ENCODE data around the gene ERBB3.

Gene ERBB3

DNA sequence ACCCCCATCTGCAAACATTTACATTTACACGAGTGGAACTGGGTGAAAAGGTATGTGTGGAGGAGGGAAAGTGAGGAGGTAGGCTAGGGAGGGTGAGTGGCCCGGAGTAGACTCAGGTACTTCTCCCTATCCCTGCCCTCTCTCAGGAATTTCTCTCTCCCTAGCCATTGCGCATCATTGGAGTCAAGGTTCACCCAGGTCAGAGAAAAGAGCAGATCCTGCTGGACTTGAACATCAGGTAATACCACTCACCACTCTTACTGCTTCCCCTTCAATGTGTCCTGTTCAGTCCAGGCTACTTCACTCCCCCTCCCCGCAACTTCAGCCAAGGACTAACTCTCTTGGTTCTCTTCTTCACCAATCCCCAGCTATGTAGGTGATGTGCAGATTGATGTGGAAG lies 50.9 kb downstream of the ERBB3 start:
- no peak overlapping the region for H3K9ac ChIP-seq (ENCODE audit: low read length)
- no peak overlapping the region for H3K4me3 ChIP-seq (ENCODE audit: low read length)
- peaks cover 30% of the 10 kb centered on the region for H3K36me3 ChIP-seq (ENCODE audit: control insufficient read depth, insufficient read depth, low read length)
- peaks cover 19% of the 10 kb centered on the region for H3K4me1 ChIP-seq (ENCODE audit: control insufficient read depth, insufficient read depth, low read length)
- H3K27ac ChIP-seq (ENCODE audit: low read depth, low read length) = no peak overlapping the region
- H3K27me3 ChIP-seq (ENCODE audit: control insufficient read depth, insufficient read depth, low read length) = no peaks in the 10 kb centered on the region

DNA sequence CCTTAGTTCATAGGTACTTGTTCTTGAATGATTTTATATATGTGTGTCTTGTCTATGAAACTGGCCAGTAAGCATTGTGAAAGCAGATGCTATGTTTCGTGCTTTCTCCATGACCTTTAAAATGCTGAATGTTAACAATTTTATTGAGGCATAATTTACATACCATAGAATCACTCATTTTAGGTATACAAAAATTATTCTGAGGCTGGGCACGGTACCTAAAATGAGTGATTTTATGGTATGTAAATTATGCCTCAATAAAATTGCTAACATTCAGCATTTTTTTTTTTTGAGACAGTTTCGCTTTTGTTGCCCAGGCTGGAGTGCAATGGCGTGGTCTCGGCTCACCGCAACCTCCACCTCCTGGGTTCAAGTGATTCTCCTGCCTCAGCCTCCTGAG lies 54.9 kb downstream of the ERBB3 start:
- Histone ChIP-seq H3K4me1 (ENCODE audit: control insufficient read depth, insufficient read depth, low read length) (no peaks in the 10 kb centered on the region), H3K9ac (ENCODE audit: low read length) (no peak overlapping the region), H3K27me3 (ENCODE audit: control insufficient read depth, insufficient read depth, low read length) (no peaks in the 10 kb centered on the region), H3K36me3 (ENCODE audit: control insufficient read depth, insufficient read depth, low read length) (peaks cover 58% of the 10 kb centered on the region), H3K27ac (ENCODE audit: low read depth, low read length) (no peak overlapping the region), H3K4me3 (ENCODE audit: low read length) (no peak overlapping the region)

DNA sequence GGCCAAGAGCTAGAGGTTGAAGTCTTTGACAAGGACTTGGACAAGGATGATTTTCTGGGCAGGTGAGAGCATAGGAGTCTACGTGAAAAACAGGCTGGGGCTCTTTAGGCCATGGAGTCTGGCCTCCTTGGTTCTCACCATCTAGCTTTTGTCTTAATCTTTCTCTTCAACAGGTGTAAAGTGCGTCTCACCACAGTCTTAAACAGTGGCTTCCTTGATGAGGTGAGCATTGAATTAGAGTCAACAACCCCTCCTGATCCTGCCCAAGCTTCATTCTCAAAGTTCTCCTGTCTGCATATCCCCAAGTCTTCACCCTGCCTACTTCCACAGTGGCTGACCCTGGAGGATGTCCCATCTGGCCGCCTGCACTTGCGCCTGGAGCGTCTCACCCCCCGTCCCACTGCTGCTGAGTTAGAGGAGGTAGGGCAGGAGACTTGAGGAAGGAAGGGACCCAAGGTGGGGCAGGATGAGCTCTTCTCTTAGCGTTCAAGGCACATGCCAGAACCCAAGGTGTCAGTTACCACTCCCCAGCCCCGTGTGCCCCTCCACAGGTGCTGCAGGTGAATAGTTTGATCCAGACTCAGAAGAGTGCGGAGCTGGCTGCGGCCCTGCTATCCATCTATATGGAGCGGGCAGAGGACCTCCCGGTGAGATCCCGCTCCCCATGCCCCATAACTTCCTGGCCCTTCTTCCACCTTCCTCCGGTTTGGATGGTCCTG lies 58.0 kb downstream of the ERBB3 start:
- Histone ChIP-seq H3K4me1 (ENCODE audit: control insufficient read depth, insufficient read depth, low read length) (no peaks in the 10 kb centered on the region), H3K27me3 (ENCODE audit: control insufficient read depth, insufficient read depth, low read length) (no peaks in the 10 kb centered on the region), H3K4me3 (ENCODE audit: low read length) (no peak overlapping the region), H3K9ac (ENCODE audit: low read length) (no peak overlapping the region), H3K27ac (ENCODE audit: low read depth, low read length) (no peak overlapping the region), H3K36me3 (ENCODE audit: control insufficient read depth, insufficient read depth, low read length) (peaks cover 56% of the 10 kb centered on the region)

DNA sequence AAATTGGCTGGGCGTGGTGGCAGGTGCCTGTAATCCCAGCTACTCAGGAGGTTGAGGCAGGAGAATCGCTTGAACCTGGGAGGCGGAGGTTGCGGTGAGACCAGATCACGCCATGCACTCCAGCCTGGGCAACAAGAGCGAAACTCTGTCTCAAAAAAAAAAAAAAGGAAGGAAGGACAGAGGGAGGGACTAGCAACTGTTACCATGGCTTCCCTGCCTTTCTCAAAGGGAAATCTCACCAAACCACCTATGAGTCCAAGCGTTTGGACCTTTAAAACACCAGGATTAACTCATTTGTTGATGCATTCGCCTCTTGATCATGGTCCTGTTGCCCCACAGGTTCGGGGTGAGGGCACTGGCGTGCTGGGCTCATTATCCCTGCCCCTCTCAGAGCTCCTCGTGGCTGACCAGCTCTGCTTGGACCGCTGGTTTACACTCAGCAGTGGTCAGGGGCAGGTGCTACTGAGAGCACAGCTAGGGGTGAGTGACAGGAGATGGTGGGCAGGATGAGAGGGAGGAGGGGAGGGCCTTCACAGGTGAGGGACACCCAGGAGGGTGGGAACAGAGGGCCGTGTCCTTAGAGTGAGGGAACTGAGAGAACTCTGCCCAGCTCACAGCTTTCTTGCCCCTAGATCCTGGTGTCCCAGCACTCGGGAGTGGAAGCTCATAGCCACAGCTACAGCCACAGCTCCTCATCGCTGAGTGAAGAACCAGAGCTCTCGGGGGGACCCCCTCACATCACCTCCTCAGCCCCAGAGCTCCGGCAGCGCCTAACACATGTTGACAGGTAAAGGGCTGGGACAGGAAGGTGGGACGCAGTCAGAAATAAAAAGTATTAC lies 62.2 kb downstream of the ERBB3 start:
- Histone ChIP-seq H3K9ac (ENCODE audit: low read length) (no peak overlapping the region), H3K4me3 (ENCODE audit: low read length) (no peak overlapping the region), H3K27ac (ENCODE audit: low read depth, low read length) (no peak overlapping the region), H3K36me3 (ENCODE audit: control insufficient read depth, insufficient read depth, low read length) (peaks cover 41% of the 10 kb centered on the region), H3K4me1 (ENCODE audit: control insufficient read depth, insufficient read depth, low read length) (no peaks in the 10 kb centered on the region), H3K27me3 (ENCODE audit: control insufficient read depth, insufficient read depth, low read length) (no peaks in the 10 kb centered on the region)

DNA sequence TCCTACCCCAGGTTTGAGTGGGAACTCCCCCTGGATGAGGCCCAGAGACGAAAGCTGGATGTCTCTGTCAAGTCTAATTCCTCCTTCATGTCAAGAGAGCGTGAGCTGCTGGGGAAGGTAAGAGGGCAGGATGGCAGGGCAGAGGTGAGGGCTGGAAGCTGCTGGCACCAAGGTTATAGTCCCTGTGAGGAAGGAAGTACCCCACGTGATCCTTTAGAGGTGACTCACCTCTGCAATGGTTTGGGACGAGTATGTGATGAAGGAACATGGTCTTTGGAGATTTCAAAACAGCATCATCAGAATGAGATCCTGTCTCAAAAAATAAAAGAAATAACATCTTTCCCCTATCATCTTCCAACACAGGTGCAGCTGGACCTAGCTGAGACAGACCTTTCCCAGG lies 63.3 kb downstream of the ERBB3 start:
- no peaks in the 10 kb centered on the region for H3K4me1 ChIP-seq (ENCODE audit: control insufficient read depth, insufficient read depth, low read length)
- no peaks in the 10 kb centered on the region for H3K27me3 ChIP-seq (ENCODE audit: control insufficient read depth, insufficient read depth, low read length)
- H3K4me3 ChIP-seq (ENCODE audit: low read length) = no peak overlapping the region
- H3K9ac ChIP-seq (ENCODE audit: low read length) = no peak overlapping the region
- H3K27ac ChIP-seq (ENCODE audit: low read depth, low read length) = no peak overlapping the region
- peaks cover 31% of the 10 kb centered on the region for H3K36me3 ChIP-seq (ENCODE audit: control insufficient read depth, insufficient read depth, low read length)

DNA sequence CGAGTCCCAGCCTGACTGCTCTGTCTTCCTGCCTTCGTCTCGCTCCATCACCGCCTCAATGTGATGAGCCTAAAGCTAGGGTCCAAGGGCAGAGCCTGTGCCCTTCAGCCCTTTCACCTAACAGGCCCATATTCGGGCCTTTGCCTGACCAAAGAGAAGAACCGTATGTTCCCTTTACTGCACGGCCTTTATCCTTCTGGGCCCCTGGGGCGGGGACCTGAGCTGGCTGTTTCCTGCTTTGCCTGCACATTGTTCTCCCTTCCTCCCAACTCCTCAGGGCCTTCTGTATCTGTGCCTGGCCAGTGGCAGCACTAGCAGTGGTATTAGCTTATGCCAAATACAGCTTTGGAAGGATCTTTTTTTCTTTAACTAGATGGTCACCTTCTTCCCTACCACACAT lies 63.9 kb downstream of the ERBB3 start:
- H3K27me3 ChIP-seq (ENCODE audit: control insufficient read depth, insufficient read depth, low read length) = no peaks in the 10 kb centered on the region
- H3K27ac ChIP-seq (ENCODE audit: low read depth, low read length) = no peak overlapping the region
- H3K4me3 ChIP-seq (ENCODE audit: low read length) = no peak overlapping the region
- H3K9ac ChIP-seq (ENCODE audit: low read length) = no peak overlapping the region
- H3K4me1 ChIP-seq (ENCODE audit: control insufficient read depth, insufficient read depth, low read length) = no peaks in the 10 kb centered on the region
- H3K36me3 ChIP-seq (ENCODE audit: control insufficient read depth, insufficient read depth, low read length) = peaks cover 25% of the 10 kb centered on the region

DNA sequence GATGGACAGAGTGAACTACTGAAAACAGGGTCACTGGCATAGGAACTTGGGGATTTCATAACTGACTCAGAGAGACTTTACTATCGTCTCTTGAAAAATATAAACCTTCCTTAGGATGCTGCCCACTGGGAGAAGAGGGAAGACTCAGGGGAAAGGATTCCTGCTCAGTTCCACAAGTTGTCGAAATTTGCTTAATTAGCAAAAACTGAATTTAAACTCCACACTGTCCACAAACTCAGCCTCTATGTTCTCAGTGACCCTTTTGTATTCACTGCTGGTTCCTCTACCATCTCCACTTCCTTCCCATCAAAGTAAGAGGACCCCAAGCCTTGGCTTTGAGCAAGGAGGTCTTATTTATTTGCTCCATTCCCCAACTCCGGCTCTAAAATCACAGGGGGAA lies 65.3 kb downstream of the ERBB3 start:
- no peaks in the 10 kb centered on the region for H3K4me1 ChIP-seq (ENCODE audit: control insufficient read depth, insufficient read depth, low read length)
- no peak overlapping the region for H3K9ac ChIP-seq (ENCODE audit: low read length)
- H3K27me3 ChIP-seq (ENCODE audit: control insufficient read depth, insufficient read depth, low read length) = no peaks in the 10 kb centered on the region
- peaks cover 23% of the 10 kb centered on the region for H3K36me3 ChIP-seq (ENCODE audit: control insufficient read depth, insufficient read depth, low read length)
- H3K27ac ChIP-seq (ENCODE audit: low read depth, low read length) = no peak overlapping the region
- no peak overlapping the region for H3K4me3 ChIP-seq (ENCODE audit: low read length)

DNA sequence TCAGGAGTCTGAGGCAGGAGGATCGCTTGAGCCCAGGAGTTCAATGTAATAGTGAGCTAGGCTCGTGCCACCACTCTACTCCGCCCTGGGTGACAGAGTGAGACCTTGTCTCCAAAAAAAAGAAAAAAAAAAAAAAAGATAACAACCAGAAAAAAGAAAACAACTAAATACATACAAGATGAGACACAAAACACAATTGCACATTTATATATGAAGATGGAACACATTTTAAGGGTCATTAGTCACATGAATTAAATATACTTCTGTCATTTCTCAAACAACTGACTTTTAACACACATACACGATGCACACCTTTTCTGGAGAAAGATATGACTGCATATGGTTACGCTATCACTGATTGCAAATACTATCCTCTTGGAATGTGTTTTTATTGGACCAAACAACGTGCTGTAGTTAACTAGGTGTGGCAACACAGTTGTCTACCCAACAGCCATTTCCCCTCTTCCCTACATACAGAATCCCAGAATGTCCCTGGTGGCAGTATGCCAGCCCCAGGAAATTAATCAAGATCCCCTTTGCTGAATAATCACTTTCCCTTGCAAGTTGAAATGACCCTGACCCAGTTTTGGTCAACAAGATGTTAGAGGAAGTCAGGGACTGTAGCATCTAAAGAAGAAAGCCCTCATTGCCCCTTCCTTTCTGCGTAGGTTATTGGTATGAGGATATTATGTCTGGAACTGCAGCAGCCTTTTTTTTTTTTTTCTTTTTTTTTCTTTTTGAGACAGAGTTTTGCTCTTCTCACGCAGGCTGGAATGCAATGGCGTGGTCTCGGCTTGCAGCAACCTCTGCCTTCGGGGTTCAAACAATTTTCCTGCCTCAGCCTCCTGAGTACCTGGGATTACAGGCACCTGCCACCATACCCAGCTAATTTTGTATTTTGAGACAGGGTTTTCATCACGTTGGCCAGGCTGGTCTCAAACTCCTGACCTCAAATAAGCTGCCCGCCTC lies 66.8 kb downstream of the ERBB3 start:
- H3K27me3 ChIP-seq (ENCODE audit: control insufficient read depth, insufficient read depth, low read length) = no peaks in the 10 kb centered on the region
- H3K9ac ChIP-seq (ENCODE audit: low read length) = no peak overlapping the region
- H3K36me3 ChIP-seq (ENCODE audit: control insufficient read depth, insufficient read depth, low read length) = peaks cover 16% of the 10 kb centered on the region
- no peak overlapping the region for H3K27ac ChIP-seq (ENCODE audit: low read depth, low read length)
- peaks cover 2% of the 10 kb centered on the region for H3K4me1 ChIP-seq (ENCODE audit: control insufficient read depth, insufficient read depth, low read length)
- no peak overlapping the region for H3K4me3 ChIP-seq (ENCODE audit: low read length)

DNA sequence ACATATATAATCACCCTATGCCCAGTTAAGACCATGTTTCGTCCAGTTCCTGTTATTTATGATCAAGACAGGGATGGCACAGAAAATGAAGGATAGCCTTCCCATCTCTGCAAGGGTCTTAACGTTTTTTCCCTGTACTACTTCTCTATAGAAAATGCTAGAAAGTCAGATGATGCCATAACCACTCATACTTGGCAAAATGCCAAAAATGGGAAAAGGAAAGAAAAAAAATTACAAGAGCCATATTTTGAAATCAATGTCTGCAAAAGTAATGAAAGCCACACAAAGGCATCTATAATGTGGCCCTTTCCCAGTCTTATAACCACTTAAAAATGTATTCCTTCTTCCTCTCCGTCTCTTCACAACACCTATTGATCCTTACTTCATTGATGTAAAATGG lies 70.6 kb downstream of the ERBB3 start:
- Histone ChIP-seq H3K27me3 (ENCODE audit: control insufficient read depth, insufficient read depth, low read length) (no peaks in the 10 kb centered on the region), H3K9ac (ENCODE audit: low read length) (no peak overlapping the region), H3K27ac (ENCODE audit: low read depth, low read length) (no peak overlapping the region), H3K4me3 (ENCODE audit: low read length) (no peak overlapping the region), H3K4me1 (ENCODE audit: control insufficient read depth, insufficient read depth, low read length) (peaks cover 9% of the 10 kb centered on the region), H3K36me3 (ENCODE audit: control insufficient read depth, insufficient read depth, low read length) (peaks cover 2% of the 10 kb centered on the region)

DNA sequence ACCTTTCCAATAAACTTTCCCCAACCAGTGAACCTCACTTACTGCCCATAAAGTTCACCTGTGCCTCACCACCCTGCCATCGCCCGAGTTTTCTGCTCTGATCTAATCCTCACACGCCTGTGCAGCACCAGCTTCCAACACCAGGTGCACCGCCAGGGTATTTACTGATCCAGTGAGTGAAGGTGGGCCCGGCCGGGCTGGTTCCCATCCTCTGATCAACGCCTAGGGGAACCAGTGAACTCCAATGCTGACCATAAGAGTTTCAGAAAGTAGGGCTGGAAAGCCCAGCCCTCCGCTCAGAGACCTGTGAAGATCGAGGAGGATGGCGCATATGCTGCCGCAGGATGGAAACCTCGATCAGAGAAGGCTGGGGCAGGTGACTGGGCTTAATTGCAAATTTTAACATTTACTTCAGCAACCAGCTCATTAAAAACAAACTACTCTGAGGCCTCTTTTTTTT lies 71.7 kb downstream of the ERBB3 start:
- Histone ChIP-seq H3K36me3 (ENCODE audit: control insufficient read depth, insufficient read depth, low read length) (peaks cover 2% of the 10 kb centered on the region), H3K4me1 (ENCODE audit: control insufficient read depth, insufficient read depth, low read length) (peaks cover 9% of the 10 kb centered on the region), H3K27me3 (ENCODE audit: control insufficient read depth, insufficient read depth, low read length) (no peaks in the 10 kb centered on the region), H3K4me3 (ENCODE audit: low read length) (peak overlapping the region; percentile 60), H3K27ac (ENCODE audit: low read depth, low read length) (peak overlapping the region; percentile 83), H3K9ac (ENCODE audit: low read length) (peak overlapping the region; percentile 79)

DNA sequence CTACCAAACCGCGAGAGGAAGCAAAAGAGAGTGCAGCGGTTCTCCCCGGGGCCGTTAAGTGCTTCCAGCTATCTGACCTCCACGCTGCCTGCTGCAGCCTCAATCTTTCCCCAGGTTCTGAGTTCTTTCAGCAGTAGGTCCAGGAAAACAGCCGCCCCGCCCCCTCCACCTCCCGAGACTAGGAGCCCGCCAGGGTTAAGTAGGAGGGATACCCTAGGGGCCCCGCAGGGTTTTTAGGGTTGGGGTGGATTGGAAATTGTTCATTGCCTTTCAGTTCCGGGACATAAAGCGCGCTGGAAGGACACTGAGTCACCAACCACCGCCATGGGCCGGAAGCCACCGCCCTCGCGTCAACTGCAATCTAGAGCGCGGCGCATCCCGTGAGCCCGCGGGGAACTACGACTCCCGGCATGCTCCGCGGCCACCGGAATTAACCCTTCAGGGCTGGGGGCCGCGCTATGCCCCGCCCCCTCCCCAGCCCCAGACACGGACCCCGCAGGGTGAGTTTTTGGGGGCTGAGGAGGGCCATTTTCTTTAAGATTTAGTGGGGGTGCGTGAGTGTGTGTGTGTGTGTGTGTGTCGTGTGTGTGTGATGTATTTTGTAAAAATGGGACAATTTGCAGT lies 72.3 kb downstream of the ERBB3 start, which contains the start of gene MYL6B:
MYL6B (plus strand) TSS at position 456 of the 624 bp plus-strand sequence. CDS start 1,332 bp downstream, outside the sequence.
- H3K36me3 ChIP-seq (ENCODE audit: control insufficient read depth, insufficient read depth, low read length) = peaks cover 2% of the 10 kb centered on the region
- H3K27me3 ChIP-seq (ENCODE audit: control insufficient read depth, insufficient read depth, low read length) = no peaks in the 10 kb centered on the region
- peaks cover 9% of the 10 kb centered on the region for H3K4me1 ChIP-seq (ENCODE audit: control insufficient read depth, insufficient read depth, low read length)
- H3K9ac ChIP-seq (ENCODE audit: low read length) = peak within 1 kb of the TSS; percentile 79
- H3K4me3 ChIP-seq (ENCODE audit: low read length) = peak within 1 kb of the TSS; percentile 60
- peak within 1 kb of the TSS; percentile 83 for H3K27ac ChIP-seq (ENCODE audit: low read depth, low read length)

All from rectal smooth muscle tissue (tissue), 1 donor.